Psoas muscle (tissue), 8 donors: ENCODE results near the gene GID8. TPM values are rescaled to one million over a fixed set of nuclear protein-coding genes. Genes with fewer than 3 reads are reported as not detected.

ENCODE experiments used
- ATAC-seq, 4 donors: fragments of 200-7000 bp; cut with Tn5 transposase; one replicate each; pipeline ENCODE4 v1.9.1; 2020; ENCODE audit warnings: moderate library complexity in 3 of 4, mild to moderate bottlenecking in 2 of 4
- DNase-seq, 2 donors: peaks; one replicate each; pipeline ENCODE4 v3.0.0-alpha.2; 2020
- H3K27ac ChIP-seq: fragments of 200-600 bp; one replicate; pipeline ENCODE4 v1.8.0; 2022
- H3K27me3 ChIP-seq, 3 donors: fragments of 200-600 bp in 1 of 3; one replicate each; pipeline versions ENCODE4 v1.6.1 to v1.8.0; 2013 to 2022; ENCODE audit warnings: low read length in 2 of 3, mild to moderate bottlenecking in 2 of 3, moderate library complexity in 1 of 3; ENCODE audit not compliant: insufficient read depth in 3 of 3
- H3K36me3 ChIP-seq, 2 donors: fragments of 200-600 bp in 1 of 2; one replicate each; pipeline versions ENCODE4 v1.6.1 to v1.8.0; 2013 to 2022; ENCODE audit warnings: low read depth in 1 of 2, mild to moderate bottlenecking in 1 of 2, moderate library complexity in 1 of 2; ENCODE audit not compliant: insufficient read depth in 1 of 2
- H3K4me1 ChIP-seq: fragments of 200-600 bp; one replicate; pipeline ENCODE4 v1.8.0; 2022
- H3K4me3 ChIP-seq: fragments of 200-600 bp; one replicate; pipeline ENCODE4 v1.8.0; 2022; ENCODE audit warnings: mild to moderate bottlenecking
- H3K9me3 ChIP-seq: fragments of 200-600 bp; one replicate; pipeline ENCODE4 v1.8.0; 2022
- WGBS, 3 donors: extraction: QIAGEN DNeasy Blood & Tissue Kit; methylation state at CpG; one replicate each; pipeline versions ENCODE4 v1.1.6 to v1.1.7; 2013; 5-methylcytosine and 5-hydroxymethylcytosine counted together
- intact Hi-C, 2 donors: fragments of 100-400 bp; cut with DNase I; formaldehyde crosslinking; loops; one replicate each; pipeline versions ENCODE4 v1.11.0 to v1.14.2; 2022
- polyA plus RNA-seq, 3 donors: library from polyadenylated mRNA; stranded (reverse); fragments of 200-250 nt; gene quantifications; one replicate each; pipeline ENCODE4 v1.2.3, GENCODE V29; 2013
- total RNA-seq, 4 donors: library from RNA; stranded (reverse); fragmentation: NEBNext Ultra II Directional in 2 of 4; extraction: Animal tissue kit (Norgen Biotek cat#: 25700) in 2 of 4; gene quantifications; one replicate each; pipeline versions ENCODE4 v1.2.1 to v1.2.4, GENCODE V29; 2021 to 2023
- TF ChIP-seq, protein P1 (sequence below): fragments of 200-600 bp; IDR thresholded peaks from one replicate; pipeline ENCODE4 v1.8.0; 2022; ENCODE audit warnings: antibody characterized with exemption
- donor health status: healthy with polysubstance abuse.
- donor health status: DM: no; HTN: no; CAD: no; lungs with moderate emphysema.
- donor health status: Bipolar disorder and iron deficiency.
- donor health status: healthy.
- donor health status: DM: yes; HTN: yes; CAD: no.
- donor health status: DM: no; HTN: no; CAD: no.
- donor health status: DM: no; HTN: no; CAD: no.
- donor health status: DM: yes; HTN: yes; CAD: no.

GID8 gene
- total and polyA plus RNA-seq, 7 donors: 7.3 to 15.9 (median 14.2) TPM

- 0 to 1% (median 0%) methylated on average over 45 to 63 of the region's 63 CpGs for WGBS, 3 donors
- intact Hi-C loops: loop anchor here in 1 of 2 donors (2.0 kb wide), 1 partner anchor 25 kb away; no protein-coding TSS in a partner anchor
- Histone ChIP-seq H3K9me3 (no peaks in the 10 kb centered on the region), H3K27me3 (no peaks in the 10 kb centered on the region), H3K27ac (peak overlapping the region; percentile 97), H3K36me3 (no peaks in the 10 kb centered on the region), H3K4me3 (peak overlapping the region; percentile 99), H3K4me1 (peaks cover 70% of the 10 kb centered on the region)
- DNase-seq (peak; percentile 41 to 69), ATAC-seq (peak in 2 of 4 donors; percentile 11 to 30)
- TF ChIP-seq, protein P1, sequence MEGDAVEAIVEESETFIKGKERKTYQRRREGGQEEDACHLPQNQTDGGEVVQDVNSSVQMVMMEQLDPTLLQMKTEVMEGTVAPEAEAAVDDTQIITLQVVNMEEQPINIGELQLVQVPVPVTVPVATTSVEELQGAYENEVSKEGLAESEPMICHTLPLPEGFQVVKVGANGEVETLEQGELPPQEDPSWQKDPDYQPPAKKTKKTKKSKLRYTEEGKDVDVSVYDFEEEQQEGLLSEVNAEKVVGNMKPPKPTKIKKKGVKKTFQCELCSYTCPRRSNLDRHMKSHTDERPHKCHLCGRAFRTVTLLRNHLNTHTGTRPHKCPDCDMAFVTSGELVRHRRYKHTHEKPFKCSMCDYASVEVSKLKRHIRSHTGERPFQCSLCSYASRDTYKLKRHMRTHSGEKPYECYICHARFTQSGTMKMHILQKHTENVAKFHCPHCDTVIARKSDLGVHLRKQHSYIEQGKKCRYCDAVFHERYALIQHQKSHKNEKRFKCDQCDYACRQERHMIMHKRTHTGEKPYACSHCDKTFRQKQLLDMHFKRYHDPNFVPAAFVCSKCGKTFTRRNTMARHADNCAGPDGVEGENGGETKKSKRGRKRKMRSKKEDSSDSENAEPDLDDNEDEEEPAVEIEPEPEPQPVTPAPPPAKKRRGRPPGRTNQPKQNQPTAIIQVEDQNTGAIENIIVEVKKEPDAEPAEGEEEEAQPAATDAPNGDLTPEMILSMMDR: no peak
These were observed 12.3 kb upstream of the GID8 start for GRCh38 chr20:62925420-62926228.

- peak within 1 kb of the TSS; percentile 99 for H3K4me3 ChIP-seq
- ATAC-seq: peak; percentile 87 to 91 (median 89)
- peaks cover 66% of the 10 kb centered on the region for H3K4me1 ChIP-seq
- intact Hi-C loops: no loop called here
- WGBS, 3 donors: 1 to 3% (median 2%) methylated on average over 57 to 92 of the region's 92 CpGs
- no peaks in the 10 kb centered on the region for H3K36me3 ChIP-seq
- no peaks in the 10 kb centered on the region for H3K27me3 ChIP-seq
- TF ChIP-seq, protein P1: peak; percentile 82
- H3K9me3 ChIP-seq: no peaks in the 10 kb centered on the region
- peak; percentile 89 to 93 for DNase-seq
- peak within 1 kb of the TSS; percentile 97 for H3K27ac ChIP-seq
These were observed 11.5 kb upstream of the GID8 start, which contains the start of gene DIDO1 for GRCh38 chr20:62926229-62927127. DIDO1 (minus strand) TSS chr20:62926505.

GRCh38 chr20:62927128-62927705, 10.7 kb upstream of the GID8 start:
- 63 to 70% (median 69%) methylated on average over 12 of the region's 12 CpGs for WGBS, 3 donors
- peak overlapping the region; percentile 97 for H3K27ac ChIP-seq
- H3K27me3 ChIP-seq: no peaks in the 10 kb centered on the region
- H3K9me3 ChIP-seq: no peaks in the 10 kb centered on the region
- H3K4me1 ChIP-seq: peaks cover 69% of the 10 kb centered on the region
- no peaks in the 10 kb centered on the region for H3K36me3 ChIP-seq
- intact Hi-C loops: no loop called here
- peak overlapping the region; percentile 99 for H3K4me3 ChIP-seq
- TF ChIP-seq, protein P1: no peak
- no peak for DNase-seq
- no peak for ATAC-seq

- H3K27ac ChIP-seq: peak overlapping the region; percentile 73
- H3K4me1 ChIP-seq: peaks cover 60% of the 10 kb centered on the region
- ATAC-seq: no peak
- TF ChIP-seq, protein P1: no peak
- intact Hi-C loops: no loop called here
- no peaks in the 10 kb centered on the region for H3K9me3 ChIP-seq
- no peak for DNase-seq
- H3K4me3 ChIP-seq: peak overlapping the region; percentile 61
- peaks cover 0 to 9% of the 10 kb centered on the region in 2 donors for H3K36me3 ChIP-seq
- H3K27me3 ChIP-seq: no peaks in the 10 kb centered on the region
- WGBS, 3 donors: 61 to 65% (median 64%) methylated on average over 14 of the region's 14 CpGs
These were observed 9.6 kb upstream of the GID8 start for GRCh38 chr20:62928246-62928939.
